Activated CD4-positive, CD25-positive, alpha-beta regulatory T cell treated with anti-CD3 and anti-CD28 coated beads, Interleukin-2, amount 50 U/mL, for 24 hours (primary cell): Measurements from ENCODE around the gene SMIM23.

Source experiments
- ATAC-seq, 2 donors: fragments of 150-1000 bp; cut with Tn5 transposase; one replicate each; pipeline ENCODE4 v1.10.0; 2021; ENCODE audit warnings: mild to moderate bottlenecking in 1 of 2, moderate library complexity in 1 of 2

Gene SMIM23

DNA sequence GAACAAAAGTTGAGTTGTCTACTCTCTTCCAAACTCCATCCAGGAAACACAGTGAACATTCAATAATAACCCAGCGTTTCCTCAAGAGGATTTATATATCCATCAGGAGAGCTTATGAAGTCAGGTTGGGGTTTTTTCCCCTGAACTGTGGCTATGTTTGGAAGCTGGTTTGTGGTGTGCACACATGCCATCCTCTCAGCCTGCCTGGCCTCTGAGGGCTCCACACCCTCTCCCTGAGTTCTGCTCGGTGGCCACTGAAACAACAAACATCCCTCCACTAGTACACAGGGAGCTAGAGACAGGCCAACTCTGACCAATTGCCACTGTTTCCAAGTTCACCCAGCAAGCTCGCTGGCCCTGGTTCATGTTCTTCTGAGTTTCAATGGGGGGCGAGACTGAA, 35.7 kb downstream of the SMIM23 start:
- ATAC-seq: no peak

DNA sequence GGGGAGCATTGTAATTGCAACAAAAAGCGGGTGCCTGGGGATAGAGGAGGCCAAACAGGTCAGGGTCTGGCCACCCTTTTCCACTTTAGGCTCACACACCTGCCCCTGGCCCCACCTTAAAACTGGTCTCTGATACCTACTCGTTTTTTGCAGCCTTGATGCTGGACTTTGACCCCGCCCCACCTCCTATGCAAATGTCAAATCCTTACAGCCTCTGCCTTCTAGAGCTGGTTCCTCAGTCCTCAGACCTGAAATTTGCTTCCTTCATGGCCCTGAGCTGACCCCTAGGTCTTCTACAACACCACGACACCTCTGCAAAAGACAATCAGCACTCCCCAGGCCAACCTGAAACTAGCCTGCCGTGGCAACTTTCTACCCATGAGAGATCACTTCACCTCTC, 37.7 kb downstream of the SMIM23 start:
- ATAC-seq: no peak

DNA sequence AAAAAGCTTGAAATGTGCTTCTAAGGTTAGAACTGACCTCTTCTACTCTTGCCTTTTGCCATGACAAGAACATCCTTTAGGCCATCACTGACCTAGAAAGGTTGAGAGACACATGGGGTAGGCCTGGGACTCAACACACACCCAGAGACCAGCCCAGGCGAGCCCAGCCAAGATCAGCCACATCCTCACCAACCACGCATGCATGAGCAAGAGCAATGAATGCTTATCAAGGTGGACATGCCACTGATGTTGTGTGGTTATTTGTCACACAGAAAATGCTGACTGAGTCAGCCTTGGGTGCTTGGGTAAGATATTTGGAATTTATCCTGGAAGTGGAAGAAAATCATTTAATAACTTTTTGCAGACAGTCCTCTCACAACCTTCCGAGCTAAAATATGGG, 39.4 kb downstream of the SMIM23 start:
- no peak for ATAC-seq

DNA sequence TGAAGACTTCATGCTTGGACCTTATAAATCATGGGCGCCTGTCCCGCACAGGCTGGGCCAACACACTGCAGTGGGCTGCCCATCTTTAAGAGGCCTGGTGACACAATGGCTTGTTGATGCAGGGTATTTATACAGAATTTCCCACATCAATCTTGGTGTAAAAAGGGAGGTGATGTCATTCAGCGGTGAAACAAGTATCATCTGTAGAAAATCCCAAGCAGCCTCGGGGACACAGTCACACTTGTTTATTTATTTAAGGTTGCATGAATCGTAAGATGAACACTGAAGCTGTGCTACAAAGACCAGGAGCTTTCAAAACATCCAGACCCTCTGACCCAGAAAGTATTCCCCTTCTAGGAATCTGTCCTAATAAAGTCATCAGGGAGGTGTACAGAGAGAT, 40.5 kb downstream of the SMIM23 start:
- no peak for ATAC-seq

- no peak for ATAC-seq
Measured at GRCh38 chr5:171827162-171827561, 41.5 kb downstream of the SMIM23 start.

DNA sequence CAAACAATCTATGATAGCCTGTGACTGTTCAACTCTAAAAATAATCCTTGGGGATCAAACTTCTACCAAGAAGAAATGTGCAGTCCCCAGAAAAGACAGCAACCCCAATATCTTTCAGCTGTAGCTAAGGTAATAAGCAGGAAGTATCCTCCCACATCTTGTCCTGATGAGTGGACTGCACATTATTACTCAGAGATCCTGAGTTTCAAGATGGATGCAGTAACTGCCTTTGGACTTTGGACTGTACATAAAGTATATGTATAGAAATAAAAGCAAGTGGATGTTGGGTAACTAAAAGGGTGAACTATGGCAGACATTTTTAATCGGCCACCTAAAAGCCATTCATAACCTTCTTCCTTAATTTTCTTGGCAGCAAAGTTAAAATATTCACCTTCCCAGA, 45.1 kb downstream of the SMIM23 start:
- ATAC-seq: no peak

DNA sequence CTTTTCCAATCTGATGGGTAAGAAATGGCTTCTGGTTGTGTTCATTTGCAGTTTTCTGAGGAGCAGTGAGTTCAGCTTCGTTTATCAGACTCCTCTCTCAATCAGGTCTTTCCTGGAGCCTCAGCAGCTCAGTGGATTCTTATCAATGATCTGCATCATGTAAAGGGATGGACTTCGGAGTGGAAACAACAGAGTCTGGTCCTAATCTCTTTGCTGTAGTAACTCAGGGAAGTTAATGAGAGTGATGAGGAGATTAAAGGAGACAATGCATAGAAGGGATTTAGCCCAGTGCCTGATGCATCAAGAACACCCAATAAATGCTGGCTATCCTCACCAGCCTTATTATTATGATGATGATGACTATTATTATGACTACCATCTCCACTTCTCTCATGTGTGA, 47.2 kb downstream of the SMIM23 start:
- ATAC-seq: no peak

DNA sequence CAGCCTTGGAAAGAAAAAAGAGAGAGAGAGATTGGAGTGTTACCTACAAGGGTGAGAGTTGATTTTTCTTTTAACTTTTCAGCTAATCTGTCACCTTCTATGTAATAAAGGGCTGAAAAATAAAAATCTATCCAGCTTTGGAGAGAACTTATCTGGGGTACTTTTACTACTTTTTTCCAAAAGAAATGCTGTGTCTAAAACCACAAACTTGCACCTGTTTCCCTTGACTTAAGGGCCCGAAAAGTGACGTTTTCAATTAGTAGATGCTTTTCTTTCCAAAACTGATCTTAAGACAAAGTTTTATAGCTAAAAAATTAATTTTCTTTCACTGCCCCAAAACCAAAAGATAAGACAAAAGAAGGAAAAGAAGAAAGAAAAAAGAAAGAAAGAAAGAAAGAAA, 48.8 kb downstream of the SMIM23 start:
- no peak for ATAC-seq

DNA sequence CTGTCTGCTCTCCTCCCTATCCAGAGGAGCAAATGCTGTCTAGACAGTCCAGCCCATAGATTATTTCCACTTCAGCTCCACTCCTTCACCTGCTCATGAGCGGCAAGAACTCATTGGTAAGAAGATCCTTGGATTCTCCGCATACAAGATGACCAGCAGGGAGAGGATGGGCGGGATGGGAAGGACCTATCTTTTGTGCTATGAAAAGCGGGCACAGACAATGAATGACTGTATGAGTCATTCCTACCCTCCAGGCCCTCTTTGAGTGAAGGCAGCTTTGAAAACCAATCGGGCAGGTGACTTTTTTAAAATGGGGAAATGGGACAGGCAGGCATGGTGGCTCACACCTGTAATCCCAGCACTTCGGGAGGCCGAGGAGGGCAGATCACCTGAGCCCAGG, 49.4 kb downstream of the SMIM23 start:
- ATAC-seq: no peak

DNA sequence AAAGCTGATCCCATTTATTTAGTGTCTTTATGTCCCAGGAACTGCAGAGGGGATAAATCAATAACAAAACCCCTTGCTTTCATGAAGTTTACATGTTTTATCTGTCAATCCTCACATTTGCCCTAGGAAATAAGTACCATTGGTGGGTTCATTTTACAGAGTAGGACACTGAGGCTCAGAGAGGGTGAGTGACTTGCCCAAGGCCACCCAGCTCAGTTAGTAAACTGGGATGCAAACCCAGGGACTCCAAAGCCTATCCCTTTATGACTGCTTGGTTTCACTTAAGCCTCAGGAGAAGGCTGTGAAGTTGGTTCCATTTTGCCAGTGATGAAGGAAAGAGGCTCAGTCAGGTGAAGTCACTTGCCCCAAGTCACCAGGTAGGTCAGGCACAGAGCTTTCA, 51.9 kb downstream of the SMIM23 start:
- no peak for ATAC-seq

DNA sequence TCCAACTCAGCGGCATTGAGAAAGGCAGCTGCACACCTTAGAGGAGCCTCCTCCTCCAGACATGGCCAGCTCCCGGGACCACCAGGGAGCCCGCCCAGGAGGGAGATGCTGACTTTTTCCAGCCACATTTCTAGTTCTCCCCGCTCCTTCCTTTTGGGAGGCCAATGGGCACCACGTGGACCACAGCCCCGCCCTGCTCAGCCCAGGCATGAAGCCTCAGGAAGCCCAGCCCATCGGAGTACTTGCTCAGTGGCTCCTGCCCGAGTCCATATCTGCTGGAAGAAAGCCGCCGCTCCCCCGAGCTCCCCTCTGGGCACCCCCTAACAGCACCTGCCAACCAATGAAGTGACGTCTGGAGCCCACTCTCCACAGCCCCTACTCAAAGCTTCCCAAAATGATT, 52.4 kb downstream of the SMIM23 start:
- no peak for ATAC-seq

GRCh38 chr5:171839112-171839511, 53.5 kb downstream of the SMIM23 start:
- no peak for ATAC-seq

- peak in 1 of 2 donors; percentile 33 for ATAC-seq
Measured at GRCh38 chr5:171840066-171840465, 54.4 kb downstream of the SMIM23 start.
